Effector CD4-positive, alpha-beta T cell (primary cell): Measurements from ENCODE around the gene ZNF679.
"Not testable (repeated sequence)": the region's sequence is repeated elsewhere in the genome, so short reads cannot be mapped to it uniquely, and the experiment has no call there.

ENCODE experiments used
- DNase-seq: peaks from one replicate; pipeline ENCODE4 v3.0.0-alpha.2; 2020

Gene ZNF679

GRCh38 chr7:64312826-64313225, 84.6 kb downstream of the ZNF679 start:
- DNase-seq: no peak

- DNase-seq: peak; percentile 83
Measured at GRCh38 chr7:64313740-64314491, 85.6 kb downstream of the ZNF679 start, which contains the start of gene ZNF736. ZNF736 (plus strand) TSS chr7:64313961; CDS start chr7:64314151, 190 bp downstream.

GRCh38 chr7:64314566-64314965, 86.3 kb downstream of the ZNF679 start:
- no peak for DNase-seq

DNA sequence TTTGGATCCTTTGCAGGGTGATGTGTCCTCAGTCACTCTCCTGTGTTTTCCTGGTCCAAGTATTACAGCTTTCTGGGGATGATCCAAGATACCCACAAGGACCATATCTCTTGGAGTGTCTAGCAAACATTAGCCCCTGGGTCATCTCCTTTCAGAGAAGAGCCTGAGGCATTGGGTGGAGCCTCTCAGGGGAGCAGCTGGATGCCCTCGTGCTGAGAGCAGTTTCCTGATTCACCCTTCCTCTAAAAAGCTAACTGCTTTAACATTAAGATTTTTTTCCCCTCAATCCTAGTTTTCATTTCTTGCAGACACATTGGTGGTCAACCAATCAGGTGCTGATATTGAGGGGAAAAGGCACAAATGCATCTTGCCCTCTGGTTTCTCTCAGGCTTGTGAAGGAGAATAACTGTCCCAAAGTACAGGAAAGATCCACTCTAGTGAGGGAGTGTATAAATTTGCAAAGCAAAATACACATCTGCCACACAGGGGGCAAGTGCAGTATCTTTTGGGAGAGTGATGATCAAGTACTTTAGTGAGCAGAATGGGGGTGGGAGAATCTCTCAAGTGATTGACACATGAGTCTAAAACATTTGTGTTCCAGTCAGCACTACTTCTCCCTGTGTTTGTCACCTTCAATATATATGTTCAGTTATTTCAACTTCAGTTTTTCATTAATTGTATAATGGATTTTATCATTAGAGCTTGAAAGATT, 87.9 kb downstream of the ZNF679 start:
- not testable (repeated sequence) for DNase-seq
